Measurements from ENCODE around the gene NABP1.

Gene NABP1

GRCh38 chr2:191661097-191661924, 16.6 kb upstream of the NABP1 start:
- TF ChIP-seq CTCF (IDR thresholded peaks at IDR 0.05) (no peak), ZFX (IDR thresholded peaks at IDR 0.05; ENCODE audit: borderline replicate concordance) (no peak)
- H3K27ac ChIP-seq: no peak overlapping the region

DNA sequence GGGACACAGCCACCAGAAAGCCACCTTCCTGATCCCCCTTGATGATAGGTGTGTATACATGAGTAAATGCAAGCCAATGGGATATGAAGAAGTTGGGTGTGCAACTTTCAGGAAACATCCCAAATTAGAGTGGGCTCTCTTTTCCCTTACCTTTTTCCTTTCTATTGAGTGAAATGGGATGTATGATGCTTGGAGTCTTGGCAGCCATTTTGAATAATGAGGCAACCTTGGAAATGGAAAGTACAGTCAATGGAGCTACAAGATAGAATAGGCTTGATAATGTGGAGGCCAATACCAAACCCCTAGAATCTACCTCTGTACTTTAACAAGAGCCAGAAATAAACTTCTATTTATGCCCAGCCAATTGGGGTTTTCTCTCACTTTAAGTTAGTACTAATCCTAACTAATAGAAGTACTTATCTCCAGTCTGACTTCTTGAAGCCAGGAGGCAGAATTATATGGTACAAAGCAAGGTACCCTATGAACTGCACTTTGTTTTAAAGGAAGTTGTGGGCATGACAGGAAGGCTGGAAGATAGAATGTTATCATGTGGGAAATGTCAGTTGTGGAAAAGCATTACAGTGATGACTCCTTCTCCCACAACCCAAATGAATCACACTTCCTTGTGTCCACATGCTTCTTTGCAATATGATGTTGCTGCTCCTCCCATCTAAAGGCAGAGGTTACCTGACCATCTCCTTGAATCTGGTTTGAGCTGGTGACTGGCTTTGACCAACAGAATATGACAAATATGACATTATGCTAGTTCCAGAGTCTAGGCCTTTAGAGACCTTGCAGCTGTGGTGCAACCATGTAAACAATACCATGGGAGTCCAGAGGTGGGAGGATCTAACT, 12.9 kb upstream of the NABP1 start:
- TF ChIP-seq ZFX (IDR thresholded peaks at IDR 0.05; ENCODE audit: borderline replicate concordance): no peak
- TF ChIP-seq CTCF (IDR thresholded peaks at IDR 0.05): no peak
- no peak overlapping the region for H3K27ac ChIP-seq

DNA sequence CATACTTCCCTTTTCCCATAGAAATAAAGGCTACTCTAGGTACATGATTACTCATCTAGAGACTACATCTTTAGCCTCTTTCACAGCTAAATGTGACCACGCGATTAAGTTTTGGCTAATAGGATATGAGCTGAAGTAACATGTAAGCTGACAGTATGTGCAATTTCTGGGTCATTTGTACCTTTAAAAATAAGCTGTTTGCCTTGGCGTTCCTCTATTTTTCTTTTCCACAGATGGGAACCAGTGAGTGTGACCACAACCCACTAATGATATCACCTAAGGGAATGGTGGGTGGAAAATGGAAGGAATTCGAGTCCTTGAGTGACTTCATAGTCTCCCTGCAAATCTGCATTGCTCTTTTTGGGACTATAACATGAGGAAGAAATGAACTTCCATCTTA, 11.7 kb upstream of the NABP1 start:
- no peak overlapping the region for H3K27ac ChIP-seq
- no peak for TF ChIP-seq CTCF (IDR thresholded peaks at IDR 0.05)
- no peak for TF ChIP-seq ZFX (IDR thresholded peaks at IDR 0.05; ENCODE audit: borderline replicate concordance)

GRCh38 chr2:191666732-191667131, 11.2 kb upstream of the NABP1 start:
- TF ChIP-seq CTCF (IDR thresholded peaks at IDR 0.05) (no peak), ZFX (IDR thresholded peaks at IDR 0.05; ENCODE audit: borderline replicate concordance) (no peak)
- H3K27ac ChIP-seq: no peak overlapping the region

GRCh38 chr2:191670076-191670475, 7.9 kb upstream of the NABP1 start:
- TF ChIP-seq CTCF (IDR thresholded peaks at IDR 0.05) (no peak), ZFX (IDR thresholded peaks at IDR 0.05; ENCODE audit: borderline replicate concordance) (no peak)
- no peak overlapping the region for H3K27ac ChIP-seq

DNA sequence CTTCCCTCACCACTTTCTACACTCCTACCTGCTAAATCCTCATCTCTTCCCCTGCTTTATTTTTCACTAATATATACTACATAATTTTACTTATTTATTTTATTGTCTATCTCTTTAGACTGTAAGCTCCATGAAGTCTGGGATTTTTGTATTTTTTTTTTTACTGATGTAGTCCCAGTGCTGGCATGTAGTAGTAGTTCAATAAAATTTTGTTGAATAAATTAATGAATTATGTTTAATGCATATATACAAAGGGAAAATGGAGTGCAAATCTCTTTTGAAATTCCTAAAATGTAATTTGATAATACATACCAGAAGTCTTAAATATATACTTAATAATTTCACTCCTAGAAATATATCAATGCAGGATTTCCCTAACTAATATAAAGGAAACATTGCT, 7.1 kb upstream of the NABP1 start:
- TF ChIP-seq ZFX (IDR thresholded peaks at IDR 0.05; ENCODE audit: borderline replicate concordance) (no peak), CTCF (IDR thresholded peaks at IDR 0.05) (no peak)
- H3K27ac ChIP-seq: no peak overlapping the region
